HG02943 (cell line): ENCODE measurements around the gene CCDC27.

Experiments used
- ATAC-seq: cut with Tn5 transposase; IDR thresholded peaks from one replicate; pipeline ENCODE4 v1.9.1; 2021; ENCODE audit warnings: mild to moderate bottlenecking, low read depth, moderate library complexity; ENCODE audit not compliant: unreplicated experiment

CCDC27 gene

GRCh38 chr1:3773572-3774275 is 21.5 kb downstream of the CCDC27 start:
- ATAC-seq = no peak

- no peak for ATAC-seq
These were observed 22.2 kb downstream of the CCDC27 start for GRCh38 chr1:3774276-3774945.

- no peak for ATAC-seq
These were observed 22.8 kb downstream of the CCDC27 start for GRCh38 chr1:3774946-3775489.

GRCh38 chr1:3775490-3776230 is 23.4 kb downstream of the CCDC27 start:
- no peak for ATAC-seq

GRCh38 chr1:3776231-3776961 is 24.1 kb downstream of the CCDC27 start:
- no peak for ATAC-seq

GRCh38 chr1:3777078-3777547 is 24.9 kb downstream of the CCDC27 start:
- ATAC-seq = no peak

- no peak for ATAC-seq
These were observed 25.7 kb downstream of the CCDC27 start for GRCh38 chr1:3777647-3778589.

GRCh38 chr1:3778590-3779264 is 26.5 kb downstream of the CCDC27 start:
- ATAC-seq = no peak

GRCh38 chr1:3779265-3779911 is 27.1 kb downstream of the CCDC27 start:
- no peak for ATAC-seq

- ATAC-seq = no peak
These were observed 27.7 kb downstream of the CCDC27 start for GRCh38 chr1:3779912-3780416.

GRCh38 chr1:3780901-3781300 is 28.7 kb downstream of the CCDC27 start:
- no peak for ATAC-seq

GRCh38 chr1:3783651-3784474 is 31.6 kb downstream of the CCDC27 start:
- ATAC-seq = no peak

GRCh38 chr1:3785045-3785444 is 32.8 kb downstream of the CCDC27 start:
- no peak for ATAC-seq

- no peak for ATAC-seq
These were observed 33.4 kb downstream of the CCDC27 start for GRCh38 chr1:3785456-3786157.

GRCh38 chr1:3786468-3787348 is 34.5 kb downstream of the CCDC27 start:
- ATAC-seq = no peak

GRCh38 chr1:3787349-3787715 is 35.1 kb downstream of the CCDC27 start:
- no peak for ATAC-seq
